Measurements from ENCODE around the gene TTC12. TPM values are rescaled to one million over a fixed set of nuclear protein-coding genes. Genes with fewer than 3 reads are reported as not detected.

Gene TTC12
- total and polyA plus RNA-seq, 2 experiments from 2014 or later: 6.7 to 7.7 TPM

DNA sequence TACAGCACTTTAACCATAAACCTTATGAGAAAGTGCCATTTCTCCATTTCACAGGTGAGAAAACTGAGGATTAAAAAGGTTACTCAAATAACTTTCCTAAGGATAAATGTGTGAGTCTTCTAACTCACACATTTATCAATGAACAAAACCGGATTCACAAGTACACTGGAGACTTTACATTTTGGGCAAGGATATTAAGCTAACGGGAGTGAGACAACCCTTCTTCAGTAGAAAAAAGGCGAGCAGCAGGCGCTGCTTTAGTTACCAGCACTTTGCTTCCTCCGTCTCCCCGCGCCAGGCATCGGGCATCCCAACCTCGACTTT, 356 bp upstream of the TTC12 start:
- Histone ChIP-seq H3K9ac (peak overlapping the region; percentile 84), H3K9me3 (ENCODE audit: low read depth) (no peaks in the 10 kb centered on the region), H2AFZ (peak overlapping the region; percentile 90), H3K27me3 (replicated peaks; ENCODE audit: insufficient read depth) (no peaks in the 10 kb centered on the region), H3K9me2 (ENCODE audit: insufficient read depth) (no peaks in the 10 kb centered on the region), H3K79me2 (ENCODE audit: insufficient read depth) (no peaks in the 10 kb centered on the region), H3K27ac (no peak overlapping the region), H3K4me3 (peak overlapping the region; percentile 88), H3K4me2 (ENCODE audit: unreplicated experiment) (peak overlapping the region; percentile 76), H3F3A (ENCODE audit: insufficient read depth) (no peaks in the 10 kb centered on the region), H3K4me1 (ENCODE audit: insufficient read depth) (no peaks in the 10 kb centered on the region), H3K36me3 (ENCODE audit: low read depth) (no peaks in the 10 kb centered on the region), H4K20me1 (ENCODE audit: insufficient read depth) (no peaks in the 10 kb centered on the region)
- TF ChIP-seq EZH2phosphoT487 (IDR thresholded peaks at IDR 0.05; ENCODE audit: insufficient read depth, low read depth): no peak
- in situ Hi-C loops (cut with MboI): loop anchor here (5.0 kb wide), 1 partner anchor 218 kb away; no protein-coding TSS in a partner anchor
- DNase-seq: no peak
- WGBS, 2 experiments (ENCODE audit: low coverage in 1 of 2, low lambda C conversion rate in 2 of 2, missing lambda C conversion rate in 2 of 2): 4 to 7% methylated on average over 9 of the region's 9 CpGs

DNA sequence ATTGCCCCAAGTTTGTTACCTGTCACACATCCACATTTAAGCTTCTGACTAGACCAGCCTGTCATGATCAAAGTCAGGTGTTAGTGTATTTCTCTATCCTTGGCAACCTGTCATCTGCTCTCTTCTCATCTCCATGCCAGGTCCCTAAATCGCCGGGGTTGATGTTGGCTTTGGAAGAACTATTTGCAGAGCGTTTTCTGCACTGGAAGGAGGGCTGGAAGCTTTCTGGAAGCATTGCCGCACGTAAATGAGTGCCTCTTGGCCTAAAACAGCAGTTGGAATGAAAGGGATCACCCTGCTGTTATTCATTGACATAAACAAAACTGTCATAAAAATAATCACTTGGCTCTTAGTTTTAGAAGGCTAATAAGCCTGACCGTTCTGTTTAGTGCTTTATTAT, 1.4 kb downstream of the TTC12 start:
- Histone ChIP-seq H3K4me3 (no peak overlapping the region), H4K20me1 (ENCODE audit: insufficient read depth) (no peaks in the 10 kb centered on the region), H3K9me3 (ENCODE audit: low read depth) (no peaks in the 10 kb centered on the region), H3K4me1 (ENCODE audit: insufficient read depth) (no peaks in the 10 kb centered on the region), H2AFZ (no peak overlapping the region; the same call in 1 of the 2 replicates), H3K36me3 (ENCODE audit: low read depth) (no peaks in the 10 kb centered on the region), H3K4me2 (ENCODE audit: unreplicated experiment) (no peak overlapping the region), H3F3A (ENCODE audit: insufficient read depth) (no peaks in the 10 kb centered on the region), H3K27me3 (replicated peaks; ENCODE audit: insufficient read depth) (no peaks in the 10 kb centered on the region), H3K9me2 (ENCODE audit: insufficient read depth) (no peaks in the 10 kb centered on the region), H3K9ac (no peak overlapping the region), H3K79me2 (ENCODE audit: insufficient read depth) (no peaks in the 10 kb centered on the region), H3K27ac (no peak overlapping the region)
- WGBS, 2 experiments (ENCODE audit: low coverage in 1 of 2, low lambda C conversion rate in 2 of 2, missing lambda C conversion rate in 2 of 2): 15 to 20% methylated on average over 6 of the region's 6 CpGs
- no peak for TF ChIP-seq EZH2 (IDR thresholded peaks at IDR 0.05; ENCODE audit: insufficient read depth, poor library complexity, severe bottlenecking)
- TF ChIP-seq EZH2phosphoT487 (IDR thresholded peaks at IDR 0.05; ENCODE audit: insufficient read depth, low read depth): no peak
- DNase-seq: no peak
- in situ Hi-C loops (cut with MboI): no loop called here

GRCh38 chr11:113316256-113316655, 1.9 kb downstream of the TTC12 start:
- no peaks in the 10 kb centered on the region for H4K20me1 ChIP-seq (ENCODE audit: insufficient read depth)
- H3K36me3 ChIP-seq (ENCODE audit: low read depth): no peaks in the 10 kb centered on the region
- H3K79me2 ChIP-seq (ENCODE audit: insufficient read depth): no peaks in the 10 kb centered on the region
- no peak overlapping the region for H3K4me3 ChIP-seq
- no peak for DNase-seq
- no peak overlapping the region for H3K9ac ChIP-seq
- H3K9me2 ChIP-seq (ENCODE audit: insufficient read depth): no peaks in the 10 kb centered on the region
- H3K4me1 ChIP-seq (ENCODE audit: insufficient read depth): no peaks in the 10 kb centered on the region
- no peaks in the 10 kb centered on the region for H3K9me3 ChIP-seq (ENCODE audit: low read depth)
- no peak overlapping the region for H3K4me2 ChIP-seq (ENCODE audit: unreplicated experiment)
- no peaks in the 10 kb centered on the region for H3K27me3 ChIP-seq (replicated peaks; ENCODE audit: insufficient read depth)
- TF ChIP-seq EZH2phosphoT487 (IDR thresholded peaks at IDR 0.05; ENCODE audit: insufficient read depth, low read depth) (no peak), EZH2 (IDR thresholded peaks at IDR 0.05; ENCODE audit: insufficient read depth, poor library complexity, severe bottlenecking) (no peak)
- no peaks in the 10 kb centered on the region for H3F3A ChIP-seq (ENCODE audit: insufficient read depth)
- no peak overlapping the region for H2AFZ ChIP-seq
- 93 to 100% methylated on average over 1 of the region's 1 CpG for WGBS, 2 experiments (ENCODE audit: low coverage in 1 of 2, low lambda C conversion rate in 2 of 2, missing lambda C conversion rate in 2 of 2)
- H3K27ac ChIP-seq: no peak overlapping the region
- in situ Hi-C loops (cut with MboI): no loop called here

DNA sequence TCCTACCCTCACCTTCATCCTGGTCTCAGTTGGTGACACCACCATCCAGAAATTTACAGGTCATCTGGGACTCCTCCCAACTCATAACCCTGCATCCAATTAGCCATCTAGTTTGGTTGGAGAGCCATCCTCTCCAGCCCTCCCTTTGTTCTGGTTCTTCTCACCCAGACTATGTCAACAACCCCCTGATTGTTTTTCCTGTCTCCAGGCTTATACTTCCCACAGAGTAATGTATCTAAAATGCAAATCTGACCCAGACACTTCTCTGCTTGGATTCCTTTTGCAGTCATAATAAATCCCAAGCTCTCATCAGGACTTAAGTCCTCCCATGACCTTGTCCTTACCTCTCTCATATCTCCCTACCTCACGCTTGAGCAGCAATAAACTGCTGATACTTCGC, 3.0 kb downstream of the TTC12 start:
- 95 to 96% methylated on average over 2 of the region's 2 CpGs for WGBS, 2 experiments (ENCODE audit: low coverage in 1 of 2, low lambda C conversion rate in 2 of 2, missing lambda C conversion rate in 2 of 2)
- no peaks in the 10 kb centered on the region for H4K20me1 ChIP-seq (ENCODE audit: insufficient read depth)
- H3K4me2 ChIP-seq (ENCODE audit: unreplicated experiment): no peak overlapping the region
- in situ Hi-C loops (cut with MboI): no loop called here
- H3K9me3 ChIP-seq (ENCODE audit: low read depth): no peaks in the 10 kb centered on the region
- no peak for TF ChIP-seq EZH2 (IDR thresholded peaks at IDR 0.05; ENCODE audit: insufficient read depth, poor library complexity, severe bottlenecking)
- no peak for TF ChIP-seq EZH2phosphoT487 (IDR thresholded peaks at IDR 0.05; ENCODE audit: insufficient read depth, low read depth)
- no peaks in the 10 kb centered on the region for H3K79me2 ChIP-seq (ENCODE audit: insufficient read depth)
- no peak overlapping the region for H3K9ac ChIP-seq
- H3K4me1 ChIP-seq (ENCODE audit: insufficient read depth): no peaks in the 10 kb centered on the region
- H3K27me3 ChIP-seq (replicated peaks; ENCODE audit: insufficient read depth): no peaks in the 10 kb centered on the region
- no peak overlapping the region for H2AFZ ChIP-seq
- no peak overlapping the region for H3K27ac ChIP-seq
- no peak overlapping the region for H3K4me3 ChIP-seq
- no peaks in the 10 kb centered on the region for H3K9me2 ChIP-seq (ENCODE audit: insufficient read depth)
- H3K36me3 ChIP-seq (ENCODE audit: low read depth): no peaks in the 10 kb centered on the region
- no peak for DNase-seq
- no peaks in the 10 kb centered on the region for H3F3A ChIP-seq (ENCODE audit: insufficient read depth)

GRCh38 chr11:113319085-113319484, 4.7 kb downstream of the TTC12 start:
- H3K36me3 ChIP-seq (ENCODE audit: low read depth): no peaks in the 10 kb centered on the region
- H3K27ac ChIP-seq: no peak overlapping the region
- H2AFZ ChIP-seq: no peak overlapping the region
- H3K4me1 ChIP-seq (ENCODE audit: insufficient read depth): no peaks in the 10 kb centered on the region
- H3K9ac ChIP-seq: no peak overlapping the region
- in situ Hi-C loops (cut with MboI): no loop called here
- WGBS, 2 experiments (ENCODE audit: low coverage in 1 of 2, low lambda C conversion rate in 2 of 2, missing lambda C conversion rate in 2 of 2): 93 to 95% methylated on average over 4 of the region's 4 CpGs
- no peaks in the 10 kb centered on the region for H3K9me2 ChIP-seq (ENCODE audit: insufficient read depth)
- H4K20me1 ChIP-seq (ENCODE audit: insufficient read depth): no peaks in the 10 kb centered on the region
- TF ChIP-seq EZH2 (IDR thresholded peaks at IDR 0.05; ENCODE audit: insufficient read depth, poor library complexity, severe bottlenecking) (no peak), EZH2phosphoT487 (IDR thresholded peaks at IDR 0.05; ENCODE audit: insufficient read depth, low read depth) (no peak)
- no peaks in the 10 kb centered on the region for H3F3A ChIP-seq (ENCODE audit: insufficient read depth)
- no peak overlapping the region for H3K4me3 ChIP-seq
- no peak for DNase-seq
- no peaks in the 10 kb centered on the region for H3K79me2 ChIP-seq (ENCODE audit: insufficient read depth)
- H3K4me2 ChIP-seq (ENCODE audit: unreplicated experiment): no peak overlapping the region
- H3K27me3 ChIP-seq (replicated peaks; ENCODE audit: insufficient read depth): no peaks in the 10 kb centered on the region
- no peaks in the 10 kb centered on the region for H3K9me3 ChIP-seq (ENCODE audit: low read depth)
